Neural progenitor cell (in vitro differentiated cells): ENCODE measurements around the gene ZBTB20.

Experiments used
- CTCF ChIP-seq: fragments of 200-600 bp; sonication (generic); IDR thresholded peaks from 2 replicates; pipeline ENCODE4 v1.5.1; 2017; ENCODE audit warnings: antibody characterized with exemption, mild to moderate bottlenecking
- EZH2 ChIP-seq: fragments of 200-600 bp; sonication (generic); IDR thresholded peaks from 2 replicates; pipeline ENCODE4 v1.6.1; 2017; ENCODE audit warnings: antibody characterized with exemption, mild to moderate bottlenecking, moderate library complexity

- no peak for TF ChIP-seq CTCF
- TF ChIP-seq EZH2: no peak
Measured at GRCh38 chr3:114437897-114438296, 709.2 kb downstream of the ZBTB20 start.
